ENCODE results near the gene WDFY2. TPM values are rescaled to one million over a fixed set of nuclear protein-coding genes. Genes with fewer than 3 reads are reported as not detected.

The WDFY2 gene
- polyA plus RNA-seq, 3 donors = 6.5 to 40.1 (median 9.1) TPM

DNA sequence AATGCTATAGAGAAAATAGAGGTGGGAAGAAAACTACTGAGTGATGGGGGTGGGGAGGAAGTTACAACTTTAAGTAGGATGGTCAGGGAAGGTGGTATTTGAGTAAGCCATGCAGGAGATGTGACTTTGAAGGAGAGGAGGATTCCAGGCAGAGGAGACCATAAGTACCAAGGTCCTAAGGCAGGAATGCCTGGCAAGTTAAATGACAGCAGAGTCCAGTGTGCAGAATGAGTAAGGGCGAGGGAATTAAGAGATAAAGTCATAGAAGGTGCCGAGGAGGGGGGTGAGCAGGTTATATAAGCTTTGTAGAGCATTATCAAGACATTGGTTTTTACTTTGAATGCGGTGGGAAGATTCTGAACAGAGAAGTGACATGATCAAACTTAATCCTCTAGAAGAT lies 43.2 kb upstream of the WDFY2 start:
- H3K79me2 ChIP-seq (ENCODE audit: insufficient read depth, low read length) = no peaks in the 10 kb centered on the region
- WGBS (ENCODE audit: insufficient coverage) = 100% methylated on average over 1 of the region's 3 CpGs
- TF ChIP-seq, protein P1, sequence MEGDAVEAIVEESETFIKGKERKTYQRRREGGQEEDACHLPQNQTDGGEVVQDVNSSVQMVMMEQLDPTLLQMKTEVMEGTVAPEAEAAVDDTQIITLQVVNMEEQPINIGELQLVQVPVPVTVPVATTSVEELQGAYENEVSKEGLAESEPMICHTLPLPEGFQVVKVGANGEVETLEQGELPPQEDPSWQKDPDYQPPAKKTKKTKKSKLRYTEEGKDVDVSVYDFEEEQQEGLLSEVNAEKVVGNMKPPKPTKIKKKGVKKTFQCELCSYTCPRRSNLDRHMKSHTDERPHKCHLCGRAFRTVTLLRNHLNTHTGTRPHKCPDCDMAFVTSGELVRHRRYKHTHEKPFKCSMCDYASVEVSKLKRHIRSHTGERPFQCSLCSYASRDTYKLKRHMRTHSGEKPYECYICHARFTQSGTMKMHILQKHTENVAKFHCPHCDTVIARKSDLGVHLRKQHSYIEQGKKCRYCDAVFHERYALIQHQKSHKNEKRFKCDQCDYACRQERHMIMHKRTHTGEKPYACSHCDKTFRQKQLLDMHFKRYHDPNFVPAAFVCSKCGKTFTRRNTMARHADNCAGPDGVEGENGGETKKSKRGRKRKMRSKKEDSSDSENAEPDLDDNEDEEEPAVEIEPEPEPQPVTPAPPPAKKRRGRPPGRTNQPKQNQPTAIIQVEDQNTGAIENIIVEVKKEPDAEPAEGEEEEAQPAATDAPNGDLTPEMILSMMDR (IDR thresholded peaks at IDR 0.05) = no peak
- no peaks in the 10 kb centered on the region for H3K4me1 ChIP-seq (ENCODE audit: control insufficient read depth in 1 of 2, insufficient read depth in 2 of 2, low read length in 2 of 2)
- Mint-ChIP-seq H3K27ac (no peak overlapping the region), H3K9me3 (peaks cover 0 to 3% (median 0%) of the 10 kb centered on the region in 7 donors), H3K36me3 (no peaks in the 10 kb centered on the region), H3K4me3 (no peak overlapping the region), H3K4me1 (peaks cover 9% of the 10 kb centered on the region), H3K27me3 (ENCODE audit: low read depth in 3 of 3) (peaks cover 0 to 14% (median 9%) of the 10 kb centered on the region in 3 donors)
- H3K36me3 ChIP-seq (replicated peaks in 1 of 2; ENCODE audit: control insufficient read depth in 1 of 2, insufficient read depth in 2 of 2, low read length in 2 of 2) = no peaks in the 10 kb centered on the region
- no peak overlapping the region for H3K27ac ChIP-seq (ENCODE audit: low read depth in 1 of 2, low read length in 2 of 2)
- no peak overlapping the region for H3K4me2 ChIP-seq (replicated peaks; ENCODE audit: extremely low read depth, low read length, poor library complexity, severe bottlenecking)
- no peaks in the 10 kb centered on the region for H4K20me1 ChIP-seq (ENCODE audit: insufficient read depth, low read length)
- H3K4me3 ChIP-seq (replicated peaks in 1 of 3; ENCODE audit: low read depth in 2 of 3, low read length in 3 of 3) = no peak overlapping the region
- H3K27me3 ChIP-seq (ENCODE audit: control insufficient read depth in 2 of 2, insufficient read depth in 2 of 2, low read length in 2 of 2) = no peaks in the 10 kb centered on the region
- no peaks in the 10 kb centered on the region for H3K9me3 ChIP-seq (replicated peaks in 1 of 2; ENCODE audit: control insufficient read depth in 1 of 2, insufficient read depth in 1 of 2, low read length in 2 of 2)
- intact Hi-C loops (cut with micrococcal nuclease) = no loop called here
- no peak overlapping the region for H2AFZ ChIP-seq (ENCODE audit: insufficient read depth, low read depth, low read length, poor library complexity, severe bottlenecking)
- no peak overlapping the region for H3K9ac ChIP-seq (ENCODE audit: insufficient read depth, low read length, poor library complexity, severe bottlenecking)
- no peak for DNase-seq

DNA sequence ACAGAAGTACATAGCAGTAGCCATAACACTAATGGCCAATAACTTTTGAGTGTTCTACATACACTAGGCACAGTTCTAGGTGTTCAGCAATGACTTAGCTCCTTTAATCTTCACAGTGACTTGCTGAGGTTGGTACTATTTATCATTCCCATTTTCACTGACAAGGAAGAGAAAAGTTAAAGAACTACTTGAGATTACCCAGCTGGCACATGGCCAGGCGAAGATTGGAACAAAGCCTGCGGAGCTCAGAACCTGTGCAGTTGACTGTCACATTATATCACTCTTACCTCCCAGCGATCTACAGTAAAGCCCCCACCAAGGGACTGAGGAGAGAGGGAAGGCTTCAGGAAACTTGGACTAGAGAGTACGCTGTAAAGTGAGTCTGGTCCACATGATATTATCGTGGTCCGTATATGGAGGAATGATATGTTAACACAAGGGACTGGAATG lies 42.4 kb upstream of the WDFY2 start:
- Mint-ChIP-seq H3K4me1 (peaks cover 9% of the 10 kb centered on the region), H3K9me3 (peaks cover 0 to 3% (median 0%) of the 10 kb centered on the region in 7 donors), H3K36me3 (no peaks in the 10 kb centered on the region), H3K4me3 (no peak overlapping the region), H3K27me3 (ENCODE audit: low read depth in 3 of 3) (peaks cover 0 to 14% (median 9%) of the 10 kb centered on the region in 3 donors), H3K27ac (no peak overlapping the region)
- 86% methylated on average over 3 of the region's 6 CpGs for WGBS (ENCODE audit: insufficient coverage)
- DNase-seq = no peak
- no peaks in the 10 kb centered on the region for H3K9me3 ChIP-seq (replicated peaks in 1 of 2; ENCODE audit: control insufficient read depth in 1 of 2, insufficient read depth in 1 of 2, low read length in 2 of 2)
- H3K4me3 ChIP-seq (replicated peaks in 1 of 3; ENCODE audit: low read depth in 2 of 3, low read length in 3 of 3) = no peak overlapping the region
- H3K36me3 ChIP-seq (replicated peaks in 1 of 2; ENCODE audit: control insufficient read depth in 1 of 2, insufficient read depth in 2 of 2, low read length in 2 of 2) = no peaks in the 10 kb centered on the region
- TF ChIP-seq, protein P1 (IDR thresholded peaks at IDR 0.05) = no peak
- H3K27me3 ChIP-seq (ENCODE audit: control insufficient read depth in 2 of 2, insufficient read depth in 2 of 2, low read length in 2 of 2) = no peaks in the 10 kb centered on the region
- no peak overlapping the region for H3K4me2 ChIP-seq (replicated peaks; ENCODE audit: extremely low read depth, low read length, poor library complexity, severe bottlenecking)
- no peaks in the 10 kb centered on the region for H3K79me2 ChIP-seq (ENCODE audit: insufficient read depth, low read length)
- no peaks in the 10 kb centered on the region for H4K20me1 ChIP-seq (ENCODE audit: insufficient read depth, low read length)
- H2AFZ ChIP-seq (ENCODE audit: insufficient read depth, low read depth, low read length, poor library complexity, severe bottlenecking) = no peak overlapping the region
- H3K9ac ChIP-seq (ENCODE audit: insufficient read depth, low read length, poor library complexity, severe bottlenecking) = no peak overlapping the region
- H3K4me1 ChIP-seq (ENCODE audit: control insufficient read depth in 1 of 2, insufficient read depth in 2 of 2, low read length in 2 of 2) = no peaks in the 10 kb centered on the region
- intact Hi-C loops (cut with micrococcal nuclease) = no loop called here
- no peak overlapping the region for H3K27ac ChIP-seq (ENCODE audit: low read depth in 1 of 2, low read length in 2 of 2)
